PC-9 (cell line): ENCODE results near the gene SLC25A34. TPM values are rescaled to one million over a fixed set of nuclear protein-coding genes. Genes with fewer than 3 reads are reported as not detected.

ENCODE experiments used
- BruUV-seq: library from RNA; stranded (reverse); fragments of 400-500 nt; replicated peaks from 2 replicates; lab custom pipeline; 2021; lab: Mats Ljungman, UMichigan
- CTCF ChIA-PET: fragments of 300-600 bp; sonication (Branson Sonifier 250); formaldehyde crosslinking; loops from one replicate; lab custom pipeline; 2022; ENCODE audit warnings: antibody characterized with exemption; lab: Charles Lee
- POLR2A ChIA-PET: fragments of 300-600 bp; sonication (Branson Sonifier 250); formaldehyde crosslinking; loops from one replicate; lab custom pipeline; 2022; ENCODE audit warnings: antibody characterized with exemption; ENCODE audit not compliant: unreplicated experiment; lab: Charles Lee
- DNase-seq, 2 experiments: peaks; one replicate each; pipeline versions ENCODE4 v3.0.0 to v3.0.0-alpha.2; 2015 to 2022; ENCODE audit warnings: mixed read lengths in 1 of 2
- H2AFZ ChIP-seq: fragments of 200-600 bp; sonication (generic); 2 replicates; pipeline ENCODE4 v1.8.1; 2017; ENCODE audit warnings: antibody characterized with exemption
- H3F3A ChIP-seq: fragments of 200-600 bp; sonication (generic); 2 replicates; pipeline ENCODE4 v1.8.1; 2017; ENCODE audit warnings: antibody characterized with exemption, mild to moderate bottlenecking, low read depth; ENCODE audit not compliant: insufficient read depth
- H3K27ac ChIP-seq: fragments of 200-600 bp; sonication (generic); 2 replicates; pipeline ENCODE4 v1.6.1; 2016; ENCODE audit warnings: mixed run types
- H3K27me3 ChIP-seq: fragments of 200-600 bp; sonication (generic); 2 replicates; pipeline ENCODE4 v1.6.1; 2016; ENCODE audit warnings: low read depth, mixed run types; ENCODE audit not compliant: insufficient read depth
- H3K36me3 ChIP-seq: fragments of 200-600 bp; sonication (generic); 2 replicates; pipeline ENCODE4 v1.6.1; 2016; ENCODE audit warnings: low read depth, mixed run types
- H3K4me1 ChIP-seq: fragments of 200-600 bp; sonication (generic); replicated peaks from 2 replicates; pipeline ENCODE4 v1.6.1; 2016; ENCODE audit warnings: mixed run types; ENCODE audit not compliant: insufficient read depth
- H3K4me2 ChIP-seq: fragments of 200-600 bp; sonication (generic); 2 replicates; pipeline ENCODE4 v1.6.1; 2017; ENCODE audit warnings: mixed run types
- H3K4me3 ChIP-seq: fragments of 200-600 bp; sonication (generic); 2 replicates; pipeline ENCODE4 v1.6.1; 2016; ENCODE audit warnings: mixed run types
- H3K79me2 ChIP-seq: fragments of 200-600 bp; sonication (generic); 2 replicates; pipeline ENCODE4 v1.6.1; 2017; ENCODE audit warnings: low read depth, mixed run types
- H3K9me2 ChIP-seq: fragments of 200-600 bp; sonication (generic); 2 replicates; pipeline ENCODE4 v1.8.1; 2017; ENCODE audit warnings: mild to moderate bottlenecking; ENCODE audit not compliant: insufficient read depth
- H3K9me3 ChIP-seq: fragments of 200-600 bp; sonication (generic); 2 replicates; pipeline ENCODE4 v1.8.1; 2016; ENCODE audit warnings: low read depth; ENCODE audit not compliant: insufficient read depth
- H4K20me1 ChIP-seq: fragments of 200-600 bp; sonication (generic); 2 replicates; pipeline ENCODE4 v1.8.1; 2017; ENCODE audit not compliant: insufficient read depth
- EZH2 ChIP-seq: fragments of 200-600 bp; sonication (generic); IDR thresholded peaks from 2 replicates; pipeline ENCODE4 v1.8.0; 2017; ENCODE audit warnings: antibody characterized with exemption, low read depth
- intact Hi-C: fragments of 100-400 bp; cut with micrococcal nuclease; formaldehyde crosslinking; loops from one replicate; pipeline ENCODE4 v1.10.0; 2022; ENCODE audit not compliant: unreplicated experiment
- total RNA-seq: library from RNA; stranded (reverse); gene quantifications from 2 replicates; pipeline ENCODE4 v1.2.3, GENCODE V29; 2021
- TF ChIP-seq, protein P1 (sequence below): fragments of 200-600 bp; sonication (generic); conservative IDR thresholded peaks from 2 replicates; pipeline ENCODE4 v1.6.1; 2017; ENCODE audit warnings: mixed run types, antibody characterized with exemption, mild to moderate bottlenecking, moderate library complexity

The SLC25A34 gene
- total RNA-seq, 1 experiment from 2014 or later, result 1.7 TPM

DNA sequence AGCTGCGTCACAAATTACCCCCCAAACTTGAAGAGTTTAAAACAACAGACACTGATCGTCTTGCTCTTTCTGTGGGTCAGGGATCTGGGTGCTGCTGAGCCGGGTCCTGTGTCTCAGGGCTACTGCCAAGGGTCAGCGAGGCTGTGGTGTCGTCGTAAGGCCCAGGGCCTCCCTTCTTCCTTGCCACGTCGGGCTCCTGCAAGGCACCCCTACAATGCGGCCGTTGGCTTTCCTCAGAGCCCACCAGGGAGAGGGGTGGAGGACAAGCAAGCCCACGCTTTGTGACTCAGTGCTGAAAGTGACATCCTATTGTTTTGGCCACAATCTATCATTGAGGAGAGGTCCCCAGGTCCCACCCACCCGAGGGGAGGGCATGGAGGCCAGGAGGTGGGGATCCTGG is 14.9 kb downstream of the SLC25A34 start:
- Histone ChIP-seq H3K4me1 (no peaks in the 10 kb centered on the region), H3K4me2 (no peak overlapping the region), H3K27ac (no peak overlapping the region), H3K27me3 (no peaks in the 10 kb centered on the region), H2AFZ (no peak overlapping the region), H4K20me1 (no peaks in the 10 kb centered on the region), H3F3A (no peaks in the 10 kb centered on the region), H3K9me2 (no peaks in the 10 kb centered on the region), H3K4me3 (no peak overlapping the region), H3K36me3 (no peaks in the 10 kb centered on the region), H3K9me3 (no peaks in the 10 kb centered on the region), H3K79me2 (no peaks in the 10 kb centered on the region)
- ChIA-PET CTCF (no interaction called here), POLR2A (no interaction called here)
- intact Hi-C loops, result no loop called here
- no peak for DNase-seq
- BruUV-seq, result no TSS peak
- TF ChIP-seq, protein P1, sequence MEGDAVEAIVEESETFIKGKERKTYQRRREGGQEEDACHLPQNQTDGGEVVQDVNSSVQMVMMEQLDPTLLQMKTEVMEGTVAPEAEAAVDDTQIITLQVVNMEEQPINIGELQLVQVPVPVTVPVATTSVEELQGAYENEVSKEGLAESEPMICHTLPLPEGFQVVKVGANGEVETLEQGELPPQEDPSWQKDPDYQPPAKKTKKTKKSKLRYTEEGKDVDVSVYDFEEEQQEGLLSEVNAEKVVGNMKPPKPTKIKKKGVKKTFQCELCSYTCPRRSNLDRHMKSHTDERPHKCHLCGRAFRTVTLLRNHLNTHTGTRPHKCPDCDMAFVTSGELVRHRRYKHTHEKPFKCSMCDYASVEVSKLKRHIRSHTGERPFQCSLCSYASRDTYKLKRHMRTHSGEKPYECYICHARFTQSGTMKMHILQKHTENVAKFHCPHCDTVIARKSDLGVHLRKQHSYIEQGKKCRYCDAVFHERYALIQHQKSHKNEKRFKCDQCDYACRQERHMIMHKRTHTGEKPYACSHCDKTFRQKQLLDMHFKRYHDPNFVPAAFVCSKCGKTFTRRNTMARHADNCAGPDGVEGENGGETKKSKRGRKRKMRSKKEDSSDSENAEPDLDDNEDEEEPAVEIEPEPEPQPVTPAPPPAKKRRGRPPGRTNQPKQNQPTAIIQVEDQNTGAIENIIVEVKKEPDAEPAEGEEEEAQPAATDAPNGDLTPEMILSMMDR, result no peak
- TF ChIP-seq EZH2, result no peak

DNA sequence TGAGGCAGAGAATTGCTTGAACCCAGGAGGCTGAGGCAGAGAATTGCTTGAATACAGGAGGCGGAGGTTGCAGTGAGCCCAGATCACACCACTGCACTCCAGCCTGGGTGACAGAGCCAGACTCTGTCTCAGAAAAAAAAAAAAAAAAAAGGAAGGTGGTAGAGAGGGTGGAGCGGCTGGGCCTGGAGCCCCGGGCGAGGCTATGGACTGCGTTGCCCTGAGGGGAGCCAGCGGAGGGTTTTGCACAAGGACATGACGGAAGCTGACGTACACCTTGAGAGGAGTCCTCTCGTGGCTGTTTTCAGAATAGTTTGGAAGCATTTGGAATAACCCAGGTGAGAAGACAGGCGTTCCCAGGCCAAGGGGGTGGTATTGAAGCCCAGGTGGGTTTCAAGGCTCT is 15.7 kb downstream of the SLC25A34 start:
- Histone ChIP-seq H3K9me3 (no peaks in the 10 kb centered on the region), H3K27me3 (no peaks in the 10 kb centered on the region), H3K9me2 (no peaks in the 10 kb centered on the region), H3K27ac (no peak overlapping the region), H3K4me2 (no peak overlapping the region), H4K20me1 (no peaks in the 10 kb centered on the region), H3K36me3 (no peaks in the 10 kb centered on the region), H3F3A (no peaks in the 10 kb centered on the region), H3K4me1 (no peaks in the 10 kb centered on the region), H2AFZ (no peak overlapping the region), H3K4me3 (no peak overlapping the region), H3K79me2 (no peaks in the 10 kb centered on the region)
- DNase-seq, result no peak
- POLR2A ChIA-PET, result no interaction called here
- CTCF ChIA-PET, result no interaction called here
- no TSS peak for BruUV-seq
- TF ChIP-seq EZH2, result no peak
- TF ChIP-seq, protein P1, result no peak
- intact Hi-C loops, result no loop called here

DNA sequence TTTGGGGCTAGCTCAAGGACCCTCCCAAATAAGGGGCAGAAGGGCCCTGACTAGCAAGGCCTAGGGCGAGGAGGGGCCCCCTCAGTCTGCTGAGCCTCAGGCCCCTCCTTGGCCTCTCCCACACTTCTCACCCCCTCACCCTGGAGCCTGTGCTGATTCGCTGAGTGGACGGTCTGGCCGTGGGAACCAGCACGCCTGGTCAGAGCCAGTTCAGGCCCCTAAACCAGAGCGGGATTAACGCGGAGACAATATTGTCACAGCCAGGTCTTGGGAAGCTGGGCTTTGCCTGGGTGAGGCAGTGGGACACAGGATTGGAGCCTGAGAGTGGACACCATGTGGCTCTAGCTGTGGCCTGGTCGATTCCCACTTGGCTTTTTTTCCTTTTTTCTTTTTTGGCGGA is 17.7 kb downstream of the SLC25A34 start:
- DNase-seq, result no peak
- intact Hi-C loops, result no loop called here
- ChIA-PET CTCF (no interaction called here), POLR2A (interaction anchor here (0.7 kb wide), 1 partner anchor 507 kb away, joined by 3 read pairs; no protein-coding TSS in a partner anchor)
- H3K27me3 ChIP-seq, result no peaks in the 10 kb centered on the region
- no peak for TF ChIP-seq EZH2
- TF ChIP-seq, protein P1, result no peak
- H3K4me1 ChIP-seq, result no peaks in the 10 kb centered on the region
- no peak overlapping the region for H2AFZ ChIP-seq
- H3F3A ChIP-seq, result peaks cover 11% of the 10 kb centered on the region; the same call in 1 of the 2 replicates
- H3K9me3 ChIP-seq, result no peaks in the 10 kb centered on the region
- no peaks in the 10 kb centered on the region for H3K9me2 ChIP-seq
- H3K27ac ChIP-seq, result no peak overlapping the region
- H4K20me1 ChIP-seq, result no peaks in the 10 kb centered on the region
- no peaks in the 10 kb centered on the region for H3K36me3 ChIP-seq
- no TSS peak for BruUV-seq
- H3K79me2 ChIP-seq, result no peaks in the 10 kb centered on the region
- no peak overlapping the region for H3K4me3 ChIP-seq
- no peak overlapping the region for H3K4me2 ChIP-seq
